HG03135 (cell line): ENCODE data around the gene SHKBP1.
"Not testable (repeated sequence)": the region's sequence is repeated elsewhere in the genome, so short reads cannot be mapped to it uniquely, and the experiment has no call there.

ENCODE experiments used
- ATAC-seq: cut with Tn5 transposase; IDR thresholded peaks from one replicate; pipeline ENCODE4 v1.9.1; 2021; ENCODE audit warnings: mild to moderate bottlenecking, moderate library complexity; ENCODE audit not compliant: unreplicated experiment

Gene SHKBP1

DNA sequence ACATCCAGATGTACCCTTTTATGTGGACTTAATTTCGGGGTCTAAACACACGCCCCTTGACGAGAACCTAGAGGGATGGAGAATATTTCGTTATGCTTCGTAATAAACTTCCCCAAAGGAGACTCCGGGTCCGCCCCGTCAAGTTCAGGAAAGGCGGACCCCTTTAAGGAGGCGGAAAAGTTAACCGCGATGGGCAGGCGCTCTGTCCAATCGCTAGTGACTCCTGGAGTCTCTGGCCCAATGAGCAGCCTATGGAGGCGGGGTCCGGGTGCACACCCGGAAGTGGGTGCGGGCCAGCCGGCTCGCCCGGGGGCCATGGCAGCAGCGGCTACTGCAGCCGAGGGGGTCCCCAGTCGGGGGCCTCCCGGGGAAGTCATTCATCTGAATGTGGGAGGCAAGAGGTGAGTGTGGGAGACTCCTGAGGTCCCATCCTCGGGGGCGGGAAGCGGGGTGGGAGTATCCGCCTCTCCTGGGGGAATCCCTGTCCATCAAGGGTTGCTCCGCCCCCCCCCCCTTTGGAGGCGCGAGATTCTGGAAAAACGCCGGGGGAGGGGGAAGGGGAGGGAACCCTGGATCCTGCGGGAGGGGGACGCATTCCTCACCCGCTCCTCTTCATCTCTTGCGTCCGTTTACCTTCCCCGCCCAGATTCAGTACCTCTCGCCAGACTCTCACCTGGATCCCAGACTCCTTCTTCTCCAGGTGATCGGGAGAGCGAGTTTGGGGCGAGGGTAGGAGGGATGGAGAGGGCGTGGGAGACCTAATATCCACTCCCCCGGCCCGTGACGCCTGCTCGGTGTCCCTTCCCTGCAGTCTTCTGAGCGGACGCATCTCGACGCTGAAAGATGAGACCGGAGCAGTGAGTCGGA lies at the start of gene SHKBP1:
TSS of gene SHKBP1 (plus strand) at position 289 of the 867 bp plus-strand sequence. CDS start at position 316, 27 bp downstream.
- ATAC-seq: peak; percentile 96

GRCh38 chr19:40528078-40528477 lies 48.6 kb upstream of the SHKBP1 start:
- no peak for ATAC-seq

DNA sequence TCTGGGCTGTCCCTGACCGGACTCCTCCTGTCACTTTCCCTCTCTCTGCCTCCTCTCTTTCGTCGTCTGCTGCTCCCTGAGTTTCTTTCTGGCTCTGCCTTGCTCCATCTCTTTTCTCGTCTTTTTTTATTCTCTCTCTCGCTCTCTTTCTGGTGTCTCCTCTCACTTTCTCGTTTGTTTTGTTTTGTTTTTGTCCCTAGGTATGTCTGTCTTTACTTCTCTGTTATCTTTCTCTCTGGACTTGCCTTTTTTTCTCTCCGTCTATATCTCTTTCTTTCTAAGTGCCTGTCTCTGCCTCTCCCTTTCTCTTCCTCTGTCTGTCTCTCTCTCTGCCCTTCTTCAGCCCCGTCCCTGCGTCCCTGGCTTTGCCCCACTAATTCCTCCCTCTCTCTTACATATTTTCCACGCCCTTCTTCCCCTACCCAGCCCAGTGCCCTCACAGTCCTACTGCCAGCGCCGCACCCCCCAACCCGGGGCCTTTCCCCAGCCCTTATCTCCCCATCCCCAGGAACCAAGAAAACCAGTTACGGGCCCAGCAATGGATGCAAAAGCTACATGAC lies 48.1 kb upstream of the SHKBP1 start:
- ATAC-seq: no peak

DNA sequence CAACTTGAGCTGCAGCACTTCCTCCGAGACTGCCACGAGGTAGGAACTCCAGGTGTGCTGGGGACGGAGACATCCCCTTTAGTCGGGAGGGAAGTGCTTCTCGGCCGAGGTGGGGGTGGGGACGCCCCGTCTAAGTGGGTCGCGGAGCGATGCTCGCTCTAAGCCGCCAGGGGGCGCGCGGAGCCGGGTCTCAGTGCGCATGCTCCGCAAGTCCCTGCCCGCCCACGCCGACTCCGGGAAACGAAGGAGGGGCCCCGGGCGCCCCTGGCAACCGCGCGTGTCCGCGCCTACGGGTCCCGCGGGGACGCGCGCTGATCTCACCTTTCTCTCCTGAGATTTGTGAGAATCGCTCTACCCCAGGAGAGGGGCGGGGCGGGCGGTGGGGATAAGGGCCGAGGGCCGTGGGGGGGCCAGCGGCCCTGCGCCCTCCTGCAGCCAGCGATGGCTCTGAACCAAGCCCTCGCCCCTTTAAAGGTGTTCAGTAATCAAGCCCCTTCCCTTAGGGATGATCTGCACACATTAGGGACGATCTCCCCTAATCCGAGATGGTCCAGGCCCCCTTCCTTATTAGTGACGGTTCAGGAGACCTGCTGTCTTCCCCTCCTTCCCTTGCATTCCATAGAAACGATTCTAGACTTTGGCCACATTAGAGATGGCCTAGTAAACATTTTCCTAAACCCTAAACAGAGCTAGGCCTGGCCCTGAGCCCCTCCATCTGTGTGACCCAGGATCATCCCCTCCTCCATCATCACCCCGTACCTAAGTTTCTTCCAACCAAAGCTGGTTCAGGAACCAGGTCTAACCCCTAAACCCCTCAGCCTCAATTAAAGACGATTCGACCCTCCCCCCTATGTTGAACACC lies 47.3 kb upstream of the SHKBP1 start:
- peak; percentile 55 for ATAC-seq

DNA sequence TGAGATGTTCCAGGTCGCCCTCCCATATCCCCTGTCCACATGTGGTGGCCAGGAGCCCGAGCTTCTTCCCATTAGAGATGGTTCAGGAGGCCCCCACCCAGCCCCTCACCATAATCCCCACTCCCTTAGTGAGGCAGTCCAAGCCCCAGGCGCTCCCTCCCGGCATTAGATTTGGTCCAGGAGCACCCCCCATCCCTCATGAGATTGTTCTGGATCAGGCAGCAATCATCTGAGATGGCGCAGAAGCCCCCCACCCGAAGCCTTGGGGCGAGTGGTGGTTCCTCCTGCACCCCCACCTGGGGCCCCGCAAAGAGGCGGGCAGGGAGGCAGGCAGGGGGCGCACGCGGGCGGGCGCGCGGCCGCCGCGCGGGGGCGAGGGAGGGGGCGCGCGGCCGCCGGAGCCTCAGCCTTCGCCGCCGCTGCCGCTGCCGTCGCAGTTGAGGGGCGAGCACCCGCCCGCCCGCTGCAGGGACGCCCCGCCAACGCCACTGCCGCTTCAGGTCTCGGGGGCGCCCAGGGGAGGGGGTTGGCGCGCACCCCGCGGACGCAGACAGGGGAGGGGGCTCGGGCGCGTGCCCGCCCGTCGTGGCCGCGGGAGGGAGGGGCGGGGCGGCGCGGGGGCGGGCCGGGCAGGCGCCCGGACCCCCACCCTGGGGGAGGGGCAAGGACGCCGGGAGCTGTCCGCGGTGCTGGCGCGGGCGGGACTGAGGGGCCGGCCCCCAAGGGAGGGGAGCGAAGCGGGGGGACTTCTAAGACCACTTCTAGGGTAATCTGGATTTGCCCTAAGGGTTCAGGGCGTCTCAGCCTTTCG lies 46.4 kb upstream of the SHKBP1 start:
- ATAC-seq: no peak

DNA sequence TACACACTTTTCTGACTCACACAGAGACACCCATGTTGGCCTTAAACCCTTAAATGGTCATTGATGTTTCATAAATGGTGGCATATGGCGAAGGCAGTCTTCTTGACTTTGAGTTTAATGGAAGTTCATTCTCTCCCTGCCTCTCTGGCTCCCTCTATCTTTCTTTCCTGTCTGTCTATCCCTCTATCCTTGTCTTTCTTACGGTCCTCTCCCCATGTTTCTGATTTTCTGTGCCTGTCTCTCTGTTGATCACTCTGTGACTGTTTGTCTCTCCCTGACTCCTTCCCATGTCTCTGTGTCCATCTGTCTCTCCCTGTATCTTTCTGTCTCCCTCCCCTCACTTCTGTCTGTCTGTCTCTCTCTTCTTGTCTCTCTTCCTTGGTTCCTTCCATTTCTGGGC lies 43.2 kb upstream of the SHKBP1 start:
- ATAC-seq: no peak

GRCh38 chr19:40534148-40534547 lies 42.5 kb upstream of the SHKBP1 start:
- ATAC-seq: no peak

- ATAC-seq: no peak
Measured at GRCh38 chr19:40539070-40539469, 37.6 kb upstream of the SHKBP1 start.

DNA sequence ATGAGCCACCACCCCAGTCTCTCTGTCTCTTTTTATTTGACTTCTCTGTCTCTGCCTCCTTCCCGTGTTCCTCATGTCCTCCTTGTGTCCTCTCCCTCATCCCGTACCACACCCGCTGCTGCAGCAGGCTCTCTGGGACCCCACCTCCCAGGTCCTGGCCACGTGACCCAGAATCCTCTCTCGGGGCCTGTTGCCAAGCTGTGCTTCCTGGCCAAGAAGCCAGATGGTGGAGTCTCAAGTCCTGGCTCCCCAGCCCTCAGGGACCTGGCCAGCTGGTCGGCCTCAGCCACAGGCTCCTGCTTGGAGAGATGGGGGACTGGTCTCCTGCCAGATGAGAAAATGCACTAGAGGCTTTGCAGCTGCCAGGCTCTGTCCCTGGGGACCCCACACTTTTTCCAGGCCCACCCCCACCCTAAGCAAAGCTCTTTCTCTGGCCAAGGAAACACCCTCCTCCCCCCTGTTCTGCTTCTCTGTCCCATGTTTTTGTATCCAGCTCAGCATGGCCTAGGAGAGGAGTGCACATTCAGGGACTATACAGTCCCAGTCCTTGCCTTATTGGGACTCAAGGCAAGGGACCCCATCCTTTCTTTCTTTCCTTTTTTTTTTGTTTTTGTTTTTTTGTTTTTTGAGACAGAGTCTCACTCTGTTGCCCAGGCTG lies 34.3 kb upstream of the SHKBP1 start:
- ATAC-seq: no peak

GRCh38 chr19:40543029-40543597 lies 33.6 kb upstream of the SHKBP1 start:
- no peak for ATAC-seq

DNA sequence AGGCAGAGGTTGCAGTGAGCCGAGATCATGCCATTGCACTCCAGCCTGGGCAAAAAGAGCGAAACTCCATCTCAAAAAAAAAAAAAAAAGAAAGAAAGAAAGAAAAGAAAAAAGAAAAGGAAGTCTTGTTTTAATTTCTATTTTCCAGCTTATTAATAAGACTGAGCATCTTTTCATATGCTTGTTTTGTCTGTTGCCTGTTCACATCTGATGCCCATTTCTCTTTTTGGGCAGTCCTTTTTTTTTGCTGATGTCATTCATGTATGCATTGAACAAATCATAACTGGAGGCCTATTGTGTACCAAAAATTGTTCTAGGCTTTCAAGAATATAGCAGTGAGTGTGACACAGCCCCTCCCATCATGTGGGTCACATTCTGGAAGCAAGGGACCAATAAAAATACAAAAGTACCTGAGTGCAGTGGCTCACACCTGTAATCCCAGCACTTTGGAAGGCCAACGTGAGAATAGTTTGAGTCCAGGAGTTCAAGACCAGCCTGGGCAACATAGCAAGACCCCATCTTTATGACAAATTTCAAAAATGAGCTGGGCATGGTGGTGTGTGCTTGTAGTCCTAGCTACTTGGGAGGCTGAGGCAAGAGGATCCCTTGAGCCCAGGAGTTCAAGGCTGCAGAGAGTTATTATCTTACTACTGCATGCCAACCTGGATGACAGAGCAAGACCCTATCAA lies 30.4 kb upstream of the SHKBP1 start:
- not testable (repeated sequence) for ATAC-seq

DNA sequence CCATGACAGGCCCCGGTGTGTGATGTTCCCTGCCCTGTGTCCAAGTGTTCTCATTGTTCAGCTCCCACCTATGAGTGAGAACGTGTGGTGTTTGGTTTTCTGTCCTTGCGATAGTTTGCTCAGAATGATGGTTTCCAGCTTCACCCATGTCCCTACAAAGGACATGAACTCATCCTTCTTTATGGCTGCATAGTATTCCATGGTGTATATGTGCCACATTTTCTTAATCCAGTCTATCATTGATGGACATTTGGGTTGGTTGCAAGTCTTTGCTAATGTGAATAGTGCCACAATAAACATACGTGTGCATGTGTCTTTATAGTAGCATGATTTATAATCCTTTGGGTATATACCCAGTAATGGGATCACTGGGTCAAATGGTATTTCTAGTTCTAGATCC lies 29.5 kb upstream of the SHKBP1 start:
- ATAC-seq: not testable (repeated sequence)

- ATAC-seq: no peak
Measured at GRCh38 chr19:40547836-40548235, 28.8 kb upstream of the SHKBP1 start.

DNA sequence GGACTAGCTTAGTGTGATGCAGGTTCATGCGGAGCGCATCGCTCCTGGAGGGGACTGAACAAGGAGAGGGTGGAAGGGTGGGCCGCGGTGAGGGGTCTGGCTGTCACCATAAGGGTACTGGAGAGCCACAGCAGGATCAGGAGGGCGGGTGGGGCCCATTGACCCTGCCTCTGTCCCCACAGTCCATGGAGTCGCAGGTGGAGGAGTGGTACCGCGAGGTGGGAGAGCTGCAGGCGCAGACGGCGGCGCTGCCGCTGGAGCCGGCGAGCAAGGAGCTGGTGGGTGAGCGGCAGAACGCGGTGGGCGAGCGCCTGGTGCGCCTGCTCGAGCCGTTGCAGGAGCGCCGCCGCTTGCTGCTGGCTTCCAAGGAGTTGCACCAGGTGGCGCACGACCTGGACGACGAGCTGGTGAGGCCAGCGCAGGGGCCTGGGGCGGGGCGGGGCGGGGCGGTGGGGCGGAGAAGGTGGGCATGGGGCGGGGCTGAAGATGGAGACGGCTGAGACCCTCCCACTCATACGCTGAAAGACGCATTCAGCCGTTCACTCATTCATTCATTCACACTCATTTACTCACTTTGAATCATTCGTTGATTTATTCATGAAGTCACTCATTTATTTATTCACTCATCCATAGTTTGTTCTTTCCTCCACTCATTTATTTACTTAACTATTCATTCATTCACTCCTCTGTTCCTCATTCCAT lies 27.5 kb upstream of the SHKBP1 start:
- no peak for ATAC-seq

DNA sequence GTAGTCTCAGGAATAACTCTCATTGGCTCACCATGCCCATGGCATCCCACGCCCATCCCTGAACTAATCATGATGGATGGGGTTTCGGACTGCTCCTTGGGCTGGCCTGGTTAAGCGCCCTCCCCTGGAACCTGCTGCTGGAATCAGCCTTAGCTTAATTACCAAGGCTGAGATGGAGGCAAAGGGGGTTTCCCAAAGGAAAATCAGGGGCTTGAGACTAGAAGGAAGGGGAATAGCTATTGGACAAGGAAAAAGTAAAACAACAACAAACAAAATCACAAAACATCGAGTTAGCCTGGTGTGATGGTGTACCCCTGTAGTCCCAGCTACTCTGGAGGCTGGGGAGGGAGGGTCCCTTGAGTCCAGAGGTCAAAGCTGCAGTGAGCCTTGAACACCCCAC lies 25.7 kb upstream of the SHKBP1 start:
- no peak for ATAC-seq

DNA sequence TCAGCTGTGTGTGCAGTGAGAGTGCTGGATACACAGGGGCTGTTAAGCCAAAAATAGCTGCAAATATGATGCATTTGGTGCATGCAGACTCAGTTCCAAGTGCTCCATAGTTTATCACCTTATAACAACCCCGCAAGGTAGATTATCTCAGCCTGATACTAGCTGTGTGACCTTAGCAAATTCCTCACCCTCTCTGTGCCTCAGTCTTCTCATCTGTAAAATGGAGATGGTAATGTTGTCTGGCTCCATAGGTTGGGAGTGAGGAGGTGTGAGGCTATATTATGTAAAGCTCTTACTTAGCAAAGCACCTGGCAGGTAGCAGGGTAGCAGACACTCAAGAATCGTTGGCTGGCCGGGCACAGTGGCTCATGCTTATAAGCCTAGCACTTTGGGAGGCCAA lies 23.8 kb upstream of the SHKBP1 start:
- ATAC-seq: no peak

DNA sequence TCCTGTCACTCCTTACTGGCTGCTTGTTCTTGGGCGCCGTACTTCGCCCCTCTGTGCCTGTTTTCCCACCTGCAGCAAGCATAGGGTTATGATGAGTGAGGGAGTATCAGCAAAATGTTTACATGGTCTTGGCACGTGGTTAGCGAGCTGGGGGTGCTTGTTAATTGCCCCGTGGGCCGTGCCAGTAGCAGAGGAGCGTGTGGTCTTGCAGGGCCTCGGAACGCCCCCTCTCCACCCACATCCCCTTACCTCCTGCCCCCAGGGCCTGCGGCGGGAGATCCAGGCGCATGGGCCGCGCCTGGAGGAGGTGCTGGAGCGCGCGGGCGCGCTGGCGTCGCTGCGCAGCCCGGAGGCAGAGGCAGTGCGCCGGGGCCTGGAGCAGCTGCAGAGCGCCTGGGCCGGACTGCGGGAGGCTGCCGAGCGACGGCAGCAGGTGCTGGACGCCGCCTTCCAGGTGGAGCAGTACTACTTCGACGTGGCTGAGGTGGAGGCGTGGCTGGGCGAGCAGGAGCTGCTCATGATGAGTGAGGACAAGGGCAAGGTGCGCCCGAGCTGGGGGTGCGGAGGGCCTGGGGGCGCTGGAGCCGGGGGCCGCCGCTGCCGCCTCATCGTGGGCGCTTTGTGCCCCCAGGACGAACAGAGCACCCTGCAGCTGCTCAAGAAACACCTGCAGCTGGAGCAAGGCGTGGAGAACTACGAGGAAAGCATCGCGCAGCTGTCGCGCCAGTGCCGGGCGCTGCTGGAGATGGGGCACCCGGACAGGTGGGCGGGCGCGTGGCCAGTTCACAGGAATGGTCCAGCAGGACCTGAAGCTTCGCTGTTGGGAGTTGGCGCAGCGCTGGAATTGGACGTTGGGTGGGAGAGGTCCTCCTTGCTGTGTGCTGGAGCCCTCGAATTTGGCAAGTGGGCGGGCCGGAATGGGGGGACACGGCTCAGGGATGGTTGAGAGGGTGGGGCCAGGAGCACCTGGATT lies 22.5 kb upstream of the SHKBP1 start:
- no peak for ATAC-seq
